NCI-H2171 treated with DMSO at 0.1 percent for 48 hours (cell line): ENCODE results near the gene NMNAT3.

Experiments used
- DNase-seq: peaks from one replicate; lab custom pipeline; 2025; lab: John Stamatoyannopoulos, UW

Gene NMNAT3

GRCh38 chr3:139578783-139579182 is 99.0 kb downstream of the NMNAT3 start:
- peak; percentile 23 for DNase-seq

- no peak for DNase-seq
Measured at GRCh38 chr3:139577909-139578308, 99.9 kb downstream of the NMNAT3 start.

- no peak for DNase-seq
Measured at GRCh38 chr3:139577346-139577745, 100.4 kb downstream of the NMNAT3 start.

GRCh38 chr3:139574026-139574947 is 103.5 kb downstream of the NMNAT3 start:
- peak; percentile 49 for DNase-seq

- DNase-seq: no peak
Measured at GRCh38 chr3:139572847-139573672, 104.7 kb downstream of the NMNAT3 start.

- DNase-seq: no peak
Measured at GRCh38 chr3:139571711-139572110, 106.1 kb downstream of the NMNAT3 start.

- DNase-seq: peak; percentile 19
Measured at GRCh38 chr3:139564294-139564861, 113.4 kb downstream of the NMNAT3 start.

GRCh38 chr3:139561959-139562676 is 115.7 kb downstream of the NMNAT3 start:
- DNase-seq: peak; percentile 75

- DNase-seq: peak; percentile 17
Measured at GRCh38 chr3:139561255-139561817, 116.4 kb downstream of the NMNAT3 start.

GRCh38 chr3:139560411-139560810 is 117.4 kb downstream of the NMNAT3 start:
- DNase-seq: no peak

- DNase-seq: peak; percentile 55
Measured at GRCh38 chr3:139559541-139559940, 118.2 kb downstream of the NMNAT3 start.

GRCh38 chr3:139558351-139559266 is 119.2 kb downstream of the NMNAT3 start:
- DNase-seq: peak; percentile 32

- DNase-seq: peak; percentile 38
Measured at GRCh38 chr3:139557041-139557440, 120.7 kb downstream of the NMNAT3 start.

- no peak for DNase-seq
Measured at GRCh38 chr3:139555249-139555648, 122.5 kb downstream of the NMNAT3 start.

- no peak for DNase-seq
Measured at GRCh38 chr3:139554628-139555027, 123.1 kb downstream of the NMNAT3 start.

GRCh38 chr3:139552632-139553365 is 125.0 kb downstream of the NMNAT3 start:
- DNase-seq: peak; percentile 29

- DNase-seq: no peak
Measured at GRCh38 chr3:139548801-139549200, 129.0 kb downstream of the NMNAT3 start.

GRCh38 chr3:139547666-139548065 is 130.1 kb downstream of the NMNAT3 start:
- no peak for DNase-seq

- no peak for DNase-seq
Measured at GRCh38 chr3:139546772-139547171, 131.0 kb downstream of the NMNAT3 start.
